Stimulated activated CD4-positive, alpha-beta T cell treated with anti-CD3 and anti-CD28 coated beads, Interleukin-15, amount 100 ng/mL, for 24 hours (primary cell): ENCODE data around the gene KRT84.
A peak's percentile ranks its signal among the peaks of the same experiment; 100 is the strongest.

Experiments
- DNase-seq: peaks from one replicate; pipeline ENCODE4 v3.0.0-alpha.2; 2020

KRT84 gene

GRCh38 chr12:52382854-52383253 lies 2.6 kb downstream of the KRT84 start:
- DNase-seq: no peak

GRCh38 chr12:52381206-52381605 lies 4.2 kb downstream of the KRT84 start:
- no peak for DNase-seq

- DNase-seq: peak; percentile 27
Observed at GRCh38 chr12:52380271-52380694, 5.2 kb downstream of the KRT84 start.

GRCh38 chr12:52379536-52379935 lies 5.9 kb downstream of the KRT84 start:
- no peak for DNase-seq

- no peak for DNase-seq
Observed at GRCh38 chr12:52378091-52378490, 7.4 kb downstream of the KRT84 start.

- no peak for DNase-seq
Observed at GRCh38 chr12:52377266-52377665, 8.2 kb downstream of the KRT84 start.

- DNase-seq: peak; percentile 67
Observed at GRCh38 chr12:52372216-52373154, 13.0 kb downstream of the KRT84 start.

- no peak for DNase-seq
Observed at GRCh38 chr12:52371716-52372115, 13.7 kb downstream of the KRT84 start.

- no peak for DNase-seq
Observed at GRCh38 chr12:52370926-52371608, 14.4 kb downstream of the KRT84 start.

- DNase-seq: no peak
Observed at GRCh38 chr12:52369809-52370208, 15.6 kb downstream of the KRT84 start.

GRCh38 chr12:52369211-52369610 lies 16.2 kb downstream of the KRT84 start:
- no peak for DNase-seq

GRCh38 chr12:52368508-52368907 lies 16.9 kb downstream of the KRT84 start:
- DNase-seq: no peak

- DNase-seq: no peak
Observed at GRCh38 chr12:52367876-52368275, 17.6 kb downstream of the KRT84 start.

GRCh38 chr12:52366738-52367485 lies 18.5 kb downstream of the KRT84 start, which contains the start of gene KRT85:
Gene KRT85, minus strand, starts transcription at chr12:52367481. Its CDS starts 76 bp downstream, at chr12:52367405.
- no peak for DNase-seq

- DNase-seq: no peak
Observed at GRCh38 chr12:52364901-52365489, 20.5 kb downstream of the KRT84 start.

- DNase-seq: no peak
Observed at GRCh38 chr12:52364061-52364460, 21.4 kb downstream of the KRT84 start.

- DNase-seq: no peak
Observed at GRCh38 chr12:52363111-52363679, 22.3 kb downstream of the KRT84 start.

GRCh38 chr12:52362118-52362726 lies 23.2 kb downstream of the KRT84 start:
- DNase-seq: no peak

GRCh38 chr12:52361553-52361952 lies 23.9 kb downstream of the KRT84 start:
- DNase-seq: no peak

GRCh38 chr12:52360663-52361271 lies 24.7 kb downstream of the KRT84 start:
- DNase-seq: no peak

- DNase-seq: no peak
Observed at GRCh38 chr12:52360106-52360662, 25.3 kb downstream of the KRT84 start.
